ENCODE results near the gene POLR3H.

DNA sequence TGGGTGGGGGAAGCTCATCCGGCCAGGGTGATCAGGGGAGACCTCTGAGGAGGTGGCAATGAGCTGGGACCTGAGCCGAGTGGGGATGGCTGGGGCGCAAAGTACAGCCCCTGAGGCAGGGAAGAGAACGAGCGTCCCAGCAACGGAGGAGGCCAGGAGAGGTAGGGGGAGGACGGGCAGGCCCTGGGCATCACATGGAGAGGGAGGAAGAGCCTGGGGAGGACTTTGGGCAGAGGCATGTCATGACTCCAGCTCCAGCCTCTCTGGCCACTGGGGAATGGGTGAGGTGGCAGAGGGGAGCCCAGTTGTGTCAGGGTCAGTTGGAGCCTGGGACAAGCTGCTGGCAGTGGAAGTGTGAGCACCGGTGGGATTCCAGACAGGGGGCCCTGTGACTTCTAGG is 33.8 kb upstream of the POLR3H start:
- TF ChIP-seq, protein P1, sequence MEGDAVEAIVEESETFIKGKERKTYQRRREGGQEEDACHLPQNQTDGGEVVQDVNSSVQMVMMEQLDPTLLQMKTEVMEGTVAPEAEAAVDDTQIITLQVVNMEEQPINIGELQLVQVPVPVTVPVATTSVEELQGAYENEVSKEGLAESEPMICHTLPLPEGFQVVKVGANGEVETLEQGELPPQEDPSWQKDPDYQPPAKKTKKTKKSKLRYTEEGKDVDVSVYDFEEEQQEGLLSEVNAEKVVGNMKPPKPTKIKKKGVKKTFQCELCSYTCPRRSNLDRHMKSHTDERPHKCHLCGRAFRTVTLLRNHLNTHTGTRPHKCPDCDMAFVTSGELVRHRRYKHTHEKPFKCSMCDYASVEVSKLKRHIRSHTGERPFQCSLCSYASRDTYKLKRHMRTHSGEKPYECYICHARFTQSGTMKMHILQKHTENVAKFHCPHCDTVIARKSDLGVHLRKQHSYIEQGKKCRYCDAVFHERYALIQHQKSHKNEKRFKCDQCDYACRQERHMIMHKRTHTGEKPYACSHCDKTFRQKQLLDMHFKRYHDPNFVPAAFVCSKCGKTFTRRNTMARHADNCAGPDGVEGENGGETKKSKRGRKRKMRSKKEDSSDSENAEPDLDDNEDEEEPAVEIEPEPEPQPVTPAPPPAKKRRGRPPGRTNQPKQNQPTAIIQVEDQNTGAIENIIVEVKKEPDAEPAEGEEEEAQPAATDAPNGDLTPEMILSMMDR (IDR thresholded peaks at IDR 0.05; ENCODE audit: insufficient read depth, low read length), result no peak
- TF ChIP-seq GABPA (IDR thresholded peaks at IDR 0.05; ENCODE audit: low read depth), result no peak
- TF ChIP-seq, protein P2, sequence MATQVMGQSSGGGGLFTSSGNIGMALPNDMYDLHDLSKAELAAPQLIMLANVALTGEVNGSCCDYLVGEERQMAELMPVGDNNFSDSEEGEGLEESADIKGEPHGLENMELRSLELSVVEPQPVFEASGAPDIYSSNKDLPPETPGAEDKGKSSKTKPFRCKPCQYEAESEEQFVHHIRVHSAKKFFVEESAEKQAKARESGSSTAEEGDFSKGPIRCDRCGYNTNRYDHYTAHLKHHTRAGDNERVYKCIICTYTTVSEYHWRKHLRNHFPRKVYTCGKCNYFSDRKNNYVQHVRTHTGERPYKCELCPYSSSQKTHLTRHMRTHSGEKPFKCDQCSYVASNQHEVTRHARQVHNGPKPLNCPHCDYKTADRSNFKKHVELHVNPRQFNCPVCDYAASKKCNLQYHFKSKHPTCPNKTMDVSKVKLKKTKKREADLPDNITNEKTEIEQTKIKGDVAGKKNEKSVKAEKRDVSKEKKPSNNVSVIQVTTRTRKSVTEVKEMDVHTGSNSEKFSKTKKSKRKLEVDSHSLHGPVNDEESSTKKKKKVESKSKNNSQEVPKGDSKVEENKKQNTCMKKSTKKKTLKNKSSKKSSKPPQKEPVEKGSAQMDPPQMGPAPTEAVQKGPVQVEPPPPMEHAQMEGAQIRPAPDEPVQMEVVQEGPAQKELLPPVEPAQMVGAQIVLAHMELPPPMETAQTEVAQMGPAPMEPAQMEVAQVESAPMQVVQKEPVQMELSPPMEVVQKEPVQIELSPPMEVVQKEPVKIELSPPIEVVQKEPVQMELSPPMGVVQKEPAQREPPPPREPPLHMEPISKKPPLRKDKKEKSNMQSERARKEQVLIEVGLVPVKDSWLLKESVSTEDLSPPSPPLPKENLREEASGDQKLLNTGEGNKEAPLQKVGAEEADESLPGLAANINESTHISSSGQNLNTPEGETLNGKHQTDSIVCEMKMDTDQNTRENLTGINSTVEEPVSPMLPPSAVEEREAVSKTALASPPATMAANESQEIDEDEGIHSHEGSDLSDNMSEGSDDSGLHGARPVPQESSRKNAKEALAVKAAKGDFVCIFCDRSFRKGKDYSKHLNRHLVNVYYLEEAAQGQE (IDR thresholded peaks at IDR 0.05; ENCODE audit: insufficient replicate concordance, low read depth), result no peak
